K562 (cell line): Measurements from ENCODE around the gene KNCN.

ENCODE experiments used
- BACH1 ChIP-seq: fragments of 200-800 bp; sonication (Bioruptor generic); IDR thresholded peaks from 2 replicates; pipeline ENCODE4 v1.6.1; 2016; ENCODE audit warnings: missing genetic modification characterization, missing compliant biosample characterization
- EGR1 ChIP-seq: fragments of 450-650 bp; conservative IDR thresholded peaks from 2 replicates; pipeline ENCODE4 v1.6.1; 2017; ENCODE audit warnings: mild to moderate bottlenecking
- EZH2 ChIP-seq: IDR thresholded peaks from 2 replicates; pipeline ENCODE4 v1.6.1; 2012; ENCODE audit warnings: low read depth, mild to moderate bottlenecking, inconsistent platforms, low read length, borderline replicate concordance
- FOXM1 ChIP-seq, 2 experiments: fragments of 450-650 bp in 1 of 2; sonication (generic) in 1 of 2; formaldehyde crosslinking in 1 of 2; IDR thresholded peaks; 2 replicates each; pipeline versions ENCODE4 v1.6.1 to v1.9.0; 2017 to 2022; ENCODE audit warnings: low read depth in 2 of 2, mild to moderate bottlenecking in 2 of 2, missing genetic modification reagents in 1 of 2, moderate library complexity in 1 of 2
- JUN ChIP-seq, 2 experiments: sonication (generic) in 1 of 2; formaldehyde crosslinking in 1 of 2; IDR thresholded peaks; 2 replicates each; pipeline versions ENCODE4 v1.6.1 to v1.8.0; 2012 to 2022; ENCODE audit warnings: borderline replicate concordance in 2 of 2, mild to moderate bottlenecking in 2 of 2, improper control_type of control experiment in 1 of 2, low read depth in 1 of 2, low read length in 1 of 2, missing genetic modification reagents in 1 of 2
- NR3C1 ChIP-seq: sonication (generic); formaldehyde crosslinking; IDR thresholded peaks from 2 replicates; pipeline ENCODE4 v1.8.1; 2022; ENCODE audit warnings: missing genetic modification reagents
- POLR2A ChIP-seq: fragments of 450-650 bp; conservative IDR thresholded peaks from 2 replicates; pipeline ENCODE4 v1.6.1; 2016
- RNF219 ChIP-seq: fragments of 250-450 bp; sonication (Bioruptor Pico); IDR thresholded peaks from 2 replicates; pipeline ENCODE4 v1.5.0; 2022; ENCODE audit warnings: mild to moderate bottlenecking
- SMC3 ChIP-seq: conservative IDR thresholded peaks from 2 replicates; pipeline ENCODE4 v1.6.1; 2011; ENCODE audit warnings: low read depth, low read length, improper control_type of control experiment; ENCODE audit not compliant: insufficient read depth
- TF ChIP-seq, protein P1 (sequence below), 3 experiments: IDR thresholded peaks in 2 of 3; conservative IDR thresholded peaks in 1 of 3; 2 replicates each; pipeline ENCODE4 v1.5.1; 2011 to 2012; ENCODE audit warnings: low read length in 3 of 3, mild to moderate bottlenecking in 3 of 3, control low read depth in 2 of 3, improper control_type of control experiment in 1 of 3, inconsistent platforms in 1 of 3, low read depth in 1 of 3, mixed read lengths in 1 of 3, moderate library complexity in 1 of 3; ENCODE audit not compliant: insufficient read depth in 2 of 3
- TF ChIP-seq, protein P2 (sequence below): fragments of 250-450 bp; sonication (Bioruptor Pico); IDR thresholded peaks from 2 replicates; pipeline ENCODE4 v1.4.0; 2020; ENCODE audit warnings: mild to moderate bottlenecking, moderate library complexity

GRCh38 chr1:46529031-46529630 is 22.3 kb downstream of the KNCN start:
- TF ChIP-seq JUN (IDR thresholded peaks at IDR 0.05; ENCODE audit: borderline replicate concordance, low read depth, low read length) (no peak), JUN (CRISPR knock-in tag; IDR thresholded peaks at IDR 0.05; ENCODE audit: borderline replicate concordance) (no peak), NR3C1 (CRISPR knock-in tag) (no peak), FOXM1 (IDR thresholded peaks at IDR 0.05; ENCODE audit: low read depth) (no peak), FOXM1 (CRISPR knock-in tag; IDR thresholded peaks at IDR 0.05; ENCODE audit: low read depth) (no peak), SMC3 (no peak), POLR2A (no peak), BACH1 (tag) (no peak), EZH2 (no peak), RNF219 (CRISPR knock-in tag) (no peak), EGR1 (no peak)
- TF ChIP-seq, protein P1, sequence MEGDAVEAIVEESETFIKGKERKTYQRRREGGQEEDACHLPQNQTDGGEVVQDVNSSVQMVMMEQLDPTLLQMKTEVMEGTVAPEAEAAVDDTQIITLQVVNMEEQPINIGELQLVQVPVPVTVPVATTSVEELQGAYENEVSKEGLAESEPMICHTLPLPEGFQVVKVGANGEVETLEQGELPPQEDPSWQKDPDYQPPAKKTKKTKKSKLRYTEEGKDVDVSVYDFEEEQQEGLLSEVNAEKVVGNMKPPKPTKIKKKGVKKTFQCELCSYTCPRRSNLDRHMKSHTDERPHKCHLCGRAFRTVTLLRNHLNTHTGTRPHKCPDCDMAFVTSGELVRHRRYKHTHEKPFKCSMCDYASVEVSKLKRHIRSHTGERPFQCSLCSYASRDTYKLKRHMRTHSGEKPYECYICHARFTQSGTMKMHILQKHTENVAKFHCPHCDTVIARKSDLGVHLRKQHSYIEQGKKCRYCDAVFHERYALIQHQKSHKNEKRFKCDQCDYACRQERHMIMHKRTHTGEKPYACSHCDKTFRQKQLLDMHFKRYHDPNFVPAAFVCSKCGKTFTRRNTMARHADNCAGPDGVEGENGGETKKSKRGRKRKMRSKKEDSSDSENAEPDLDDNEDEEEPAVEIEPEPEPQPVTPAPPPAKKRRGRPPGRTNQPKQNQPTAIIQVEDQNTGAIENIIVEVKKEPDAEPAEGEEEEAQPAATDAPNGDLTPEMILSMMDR (IDR thresholded peaks at IDR 0.05 in 2 of 3, conservative IDR thresholded peaks at IDR 0.05 in 1 of 3; ENCODE audit: insufficient read depth in 2 of 3, low read depth in 1 of 3, low read length in 3 of 3), result no peak
- TF ChIP-seq, protein P2, sequence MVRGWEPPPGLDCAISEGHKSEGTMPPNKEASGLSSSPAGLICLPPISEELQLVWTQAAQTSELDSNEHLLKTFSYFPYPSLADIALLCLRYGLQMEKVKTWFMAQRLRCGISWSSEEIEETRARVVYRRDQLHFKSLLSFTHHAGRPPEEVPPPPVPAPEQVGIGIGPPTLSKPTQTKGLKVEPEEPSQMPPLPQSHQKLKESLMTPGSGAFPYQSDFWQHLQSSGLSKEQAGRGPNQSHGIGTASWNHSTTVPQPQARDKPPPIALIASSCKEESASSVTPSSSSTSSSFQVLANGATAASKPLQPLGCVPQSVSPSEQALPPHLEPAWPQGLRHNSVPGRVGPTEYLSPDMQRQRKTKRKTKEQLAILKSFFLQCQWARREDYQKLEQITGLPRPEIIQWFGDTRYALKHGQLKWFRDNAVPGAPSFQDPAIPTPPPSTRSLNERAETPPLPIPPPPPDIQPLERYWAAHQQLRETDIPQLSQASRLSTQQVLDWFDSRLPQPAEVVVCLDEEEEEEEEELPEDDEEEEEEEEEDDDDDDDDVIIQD (CRISPR knock-in tag), result no peak
